MM.1S (cell line): ENCODE results near the gene ISCA1.

ENCODE experiments used
- DNase-seq: peaks from one replicate; pipeline ENCODE4 v3.0.0-alpha.2; 2015
- H2AFZ ChIP-seq: fragments of 300-600 bp; sonication (generic); 2 replicates; pipeline ENCODE4 v1.6.0; 2016; ENCODE audit warnings: antibody characterized with exemption, low read length
- H3F3A ChIP-seq: fragments of 300-600 bp; sonication (generic); 2 replicates; pipeline ENCODE4 v1.6.1; 2016; ENCODE audit warnings: mild to moderate bottlenecking, antibody characterized with exemption, low read length, moderate library complexity, mixed read lengths; ENCODE audit not compliant: insufficient read depth
- H3K27ac ChIP-seq: fragments of 300-600 bp; sonication (generic); 2 replicates; pipeline ENCODE4 v1.5.1; 2016; ENCODE audit warnings: mild to moderate bottlenecking, low read length
- H3K27me3 ChIP-seq: fragments of 300-600 bp; sonication (generic); replicated peaks from 2 replicates; pipeline ENCODE4 v1.6.0; 2016; ENCODE audit warnings: low read length; ENCODE audit not compliant: insufficient read depth
- H3K36me3 ChIP-seq: fragments of 300-600 bp; sonication (generic); replicated peaks from 2 replicates; pipeline ENCODE4 v1.6.1; 2016; ENCODE audit warnings: mild to moderate bottlenecking, low read length, mixed read lengths; ENCODE audit not compliant: insufficient read depth
- H3K4me1 ChIP-seq: fragments of 300-600 bp; sonication (generic); 2 replicates; pipeline ENCODE4 v1.6.1; 2016; ENCODE audit warnings: low read length, mixed read lengths
- H3K4me2 ChIP-seq: fragments of 300-600 bp; sonication (generic); 2 replicates; pipeline ENCODE4 v1.6.0; 2016; ENCODE audit warnings: low read depth, low read length
- H3K4me3 ChIP-seq: fragments of 300-600 bp; sonication (generic); 2 replicates; pipeline ENCODE4 v1.5.1; 2016; ENCODE audit warnings: low read length, mixed read lengths
- H3K79me2 ChIP-seq: fragments of 300-600 bp; sonication (generic); 2 replicates; pipeline ENCODE4 v1.6.1; 2016; ENCODE audit warnings: mixed run types, low read length, mixed read lengths
- H3K9ac ChIP-seq: fragments of 300-600 bp; sonication (generic); 2 replicates; pipeline ENCODE4 v1.6.1; 2016; ENCODE audit warnings: low read length, mixed read lengths
- H3K9me2 ChIP-seq: fragments of 300-600 bp; sonication (generic); replicated peaks from 2 replicates; pipeline ENCODE4 v1.6.1; 2016; ENCODE audit warnings: mild to moderate bottlenecking, low read length, mixed read lengths; ENCODE audit not compliant: insufficient read depth
- H3K9me3 ChIP-seq: fragments of 300-600 bp; sonication (generic); replicated peaks from 2 replicates; pipeline ENCODE4 v1.6.1; 2016; ENCODE audit warnings: mild to moderate bottlenecking, low read length, mixed read lengths; ENCODE audit not compliant: insufficient read depth
- H4K20me1 ChIP-seq: fragments of 300-600 bp; sonication (generic); 2 replicates; pipeline ENCODE4 v1.6.1; 2016; ENCODE audit warnings: mild to moderate bottlenecking, low read length, moderate library complexity, mixed read lengths; ENCODE audit not compliant: insufficient read depth
- EZH2 ChIP-seq: fragments of 300-600 bp; sonication (generic); optimal IDR thresholded peaks from 2 replicates; pipeline ENCODE3; 2017; ENCODE audit warnings: low read depth, mild to moderate bottlenecking, antibody characterized with exemption, low read length, mixed read lengths
- EZH2phosphoT487 ChIP-seq: fragments of 300-600 bp; sonication (generic); IDR thresholded peaks from 2 replicates; pipeline ENCODE4 v1.6.1; 2018; ENCODE audit warnings: antibody characterized with exemption, low read length
- TF ChIP-seq, protein P1 (sequence below): fragments of 300-600 bp; sonication (generic); IDR thresholded peaks from 2 replicates; pipeline ENCODE4 v1.5.1; 2016; ENCODE audit warnings: antibody characterized with exemption, low read length, mixed read lengths

Gene ISCA1

DNA sequence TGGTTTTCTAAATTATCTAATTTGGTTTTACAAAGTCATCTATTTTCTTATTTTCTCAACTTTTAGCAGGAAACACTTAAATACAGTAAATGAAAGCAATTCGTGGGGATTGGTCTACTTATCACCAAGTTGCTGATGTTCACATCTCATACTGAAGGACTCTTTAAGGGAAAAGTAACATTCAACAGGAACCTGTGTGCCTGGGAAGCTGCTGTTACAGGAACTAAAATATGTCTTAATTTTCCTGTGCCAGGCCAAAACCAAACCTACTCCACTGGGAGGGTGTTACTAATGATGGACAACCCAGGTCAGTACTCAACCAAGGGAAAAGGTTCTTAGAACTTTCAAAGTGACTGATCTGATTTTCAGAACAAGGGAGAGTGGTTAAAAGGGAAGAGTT is 5.3 kb downstream of the ISCA1 start:
- no peak overlapping the region for H3K4me2 ChIP-seq
- no peak overlapping the region for H2AFZ ChIP-seq
- no peaks in the 10 kb centered on the region for H3K27me3 ChIP-seq
- no peak overlapping the region for H3K27ac ChIP-seq
- H3K4me1 ChIP-seq = peaks cover 7% of the 10 kb centered on the region; the same call in 1 of the 2 replicates
- peaks cover 3% of the 10 kb centered on the region; the same call in 1 of the 2 replicates for H4K20me1 ChIP-seq
- no peak overlapping the region for H3K9ac ChIP-seq
- H3K79me2 ChIP-seq = peaks cover 93% of the 10 kb centered on the region
- no peaks in the 10 kb centered on the region for H3K9me2 ChIP-seq
- H3K4me3 ChIP-seq = no peak overlapping the region
- H3K9me3 ChIP-seq = no peaks in the 10 kb centered on the region
- no peaks in the 10 kb centered on the region for H3F3A ChIP-seq
- DNase-seq = no peak
- peaks cover 3% of the 10 kb centered on the region; the same call in 1 of the 2 replicates for H3K36me3 ChIP-seq
- TF ChIP-seq EZH2 = no peak
- no peak for TF ChIP-seq EZH2phosphoT487
- TF ChIP-seq, protein P1, sequence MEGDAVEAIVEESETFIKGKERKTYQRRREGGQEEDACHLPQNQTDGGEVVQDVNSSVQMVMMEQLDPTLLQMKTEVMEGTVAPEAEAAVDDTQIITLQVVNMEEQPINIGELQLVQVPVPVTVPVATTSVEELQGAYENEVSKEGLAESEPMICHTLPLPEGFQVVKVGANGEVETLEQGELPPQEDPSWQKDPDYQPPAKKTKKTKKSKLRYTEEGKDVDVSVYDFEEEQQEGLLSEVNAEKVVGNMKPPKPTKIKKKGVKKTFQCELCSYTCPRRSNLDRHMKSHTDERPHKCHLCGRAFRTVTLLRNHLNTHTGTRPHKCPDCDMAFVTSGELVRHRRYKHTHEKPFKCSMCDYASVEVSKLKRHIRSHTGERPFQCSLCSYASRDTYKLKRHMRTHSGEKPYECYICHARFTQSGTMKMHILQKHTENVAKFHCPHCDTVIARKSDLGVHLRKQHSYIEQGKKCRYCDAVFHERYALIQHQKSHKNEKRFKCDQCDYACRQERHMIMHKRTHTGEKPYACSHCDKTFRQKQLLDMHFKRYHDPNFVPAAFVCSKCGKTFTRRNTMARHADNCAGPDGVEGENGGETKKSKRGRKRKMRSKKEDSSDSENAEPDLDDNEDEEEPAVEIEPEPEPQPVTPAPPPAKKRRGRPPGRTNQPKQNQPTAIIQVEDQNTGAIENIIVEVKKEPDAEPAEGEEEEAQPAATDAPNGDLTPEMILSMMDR = no peak

DNA sequence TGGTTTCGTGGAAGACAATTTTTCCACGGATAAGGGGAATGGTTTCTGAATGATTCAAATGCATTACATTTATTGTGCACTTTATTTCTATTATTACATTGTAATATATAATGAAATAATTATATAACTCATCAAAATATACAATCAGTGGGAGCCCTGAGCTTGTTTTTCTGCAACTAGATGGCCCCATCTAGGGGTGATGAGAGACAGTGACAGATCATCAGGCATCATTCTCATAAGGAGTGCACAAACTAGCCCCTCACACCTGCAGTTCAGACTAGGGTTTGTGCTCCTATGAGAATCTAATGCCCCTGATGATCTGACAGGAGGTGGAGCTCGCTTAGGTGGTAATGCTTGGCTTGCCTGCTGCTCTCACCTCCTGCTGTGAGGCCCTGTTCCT is 6.4 kb downstream of the ISCA1 start:
- no peak overlapping the region for H3K4me2 ChIP-seq
- no peaks in the 10 kb centered on the region for H3K9me3 ChIP-seq
- peaks cover 3% of the 10 kb centered on the region; the same call in 1 of the 2 replicates for H4K20me1 ChIP-seq
- no peak overlapping the region for H2AFZ ChIP-seq
- no peaks in the 10 kb centered on the region for H3K9me2 ChIP-seq
- H3K27ac ChIP-seq = no peak overlapping the region
- H3K4me3 ChIP-seq = no peak overlapping the region
- no peak overlapping the region for H3K9ac ChIP-seq
- DNase-seq = no peak
- H3K4me1 ChIP-seq = peaks cover 4% of the 10 kb centered on the region; the same call in 1 of the 2 replicates
- peaks cover 14% of the 10 kb centered on the region for H3K36me3 ChIP-seq
- no peak for TF ChIP-seq EZH2phosphoT487
- TF ChIP-seq, protein P1 = no peak
- no peaks in the 10 kb centered on the region for H3K27me3 ChIP-seq
- H3K79me2 ChIP-seq = peaks cover 89% of the 10 kb centered on the region
- no peaks in the 10 kb centered on the region for H3F3A ChIP-seq

DNA sequence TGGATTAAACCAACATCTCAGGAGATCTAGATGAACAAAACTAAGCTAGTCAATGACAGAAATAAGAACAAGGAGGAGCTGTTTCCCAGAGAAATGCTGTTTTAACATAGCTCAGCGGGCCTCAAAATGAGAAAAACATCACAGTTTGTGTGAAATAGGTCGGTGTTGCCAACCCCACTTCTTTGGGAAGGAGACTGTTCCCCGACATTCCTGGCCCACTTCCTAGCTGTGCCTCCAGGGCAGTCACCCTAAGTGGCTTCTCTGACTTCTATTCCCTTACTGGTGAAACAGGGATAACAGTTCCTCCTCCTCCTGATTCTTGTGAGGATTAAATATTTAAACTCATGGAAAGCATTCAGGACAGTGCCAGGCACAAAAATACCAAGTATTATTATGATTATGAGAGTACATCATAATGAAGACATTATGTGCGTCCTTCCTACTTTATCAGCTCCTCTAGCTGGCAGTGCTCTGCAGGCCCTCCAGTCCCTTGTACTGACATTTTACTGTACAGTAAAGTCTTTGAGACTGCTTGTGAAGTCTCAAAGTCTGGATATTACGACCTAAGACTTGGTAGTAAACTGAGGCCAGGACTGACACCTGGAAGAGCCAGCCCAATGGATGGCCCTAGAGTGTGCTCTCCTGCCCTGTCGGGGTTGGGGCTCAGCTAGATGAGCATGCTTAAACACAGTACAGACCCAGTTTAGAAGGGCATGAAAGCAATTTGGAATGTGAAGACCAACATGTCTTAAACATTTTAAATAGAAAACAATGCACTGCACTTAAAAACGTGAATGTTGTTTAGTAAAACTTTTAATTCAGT is 7.3 kb downstream of the ISCA1 start:
- no peak overlapping the region for H3K4me2 ChIP-seq
- H3K4me3 ChIP-seq = no peak overlapping the region
- H4K20me1 ChIP-seq = peaks cover 3% of the 10 kb centered on the region; the same call in 1 of the 2 replicates
- H3F3A ChIP-seq = no peaks in the 10 kb centered on the region
- no peaks in the 10 kb centered on the region for H3K9me3 ChIP-seq
- TF ChIP-seq EZH2phosphoT487 (no peak), EZH2 (no peak)
- TF ChIP-seq, protein P1 = no peak
- H3K9me2 ChIP-seq = no peaks in the 10 kb centered on the region
- H2AFZ ChIP-seq = no peak overlapping the region
- peaks cover 14% of the 10 kb centered on the region for H3K36me3 ChIP-seq
- no peak overlapping the region for H3K9ac ChIP-seq
- DNase-seq = no peak
- H3K27me3 ChIP-seq = no peaks in the 10 kb centered on the region
- H3K79me2 ChIP-seq = peaks cover 79% of the 10 kb centered on the region
- no peak overlapping the region for H3K27ac ChIP-seq
- H3K4me1 ChIP-seq = no peaks in the 10 kb centered on the region
